Measurements from ENCODE around the gene COPB2.

Gene COPB2

DNA sequence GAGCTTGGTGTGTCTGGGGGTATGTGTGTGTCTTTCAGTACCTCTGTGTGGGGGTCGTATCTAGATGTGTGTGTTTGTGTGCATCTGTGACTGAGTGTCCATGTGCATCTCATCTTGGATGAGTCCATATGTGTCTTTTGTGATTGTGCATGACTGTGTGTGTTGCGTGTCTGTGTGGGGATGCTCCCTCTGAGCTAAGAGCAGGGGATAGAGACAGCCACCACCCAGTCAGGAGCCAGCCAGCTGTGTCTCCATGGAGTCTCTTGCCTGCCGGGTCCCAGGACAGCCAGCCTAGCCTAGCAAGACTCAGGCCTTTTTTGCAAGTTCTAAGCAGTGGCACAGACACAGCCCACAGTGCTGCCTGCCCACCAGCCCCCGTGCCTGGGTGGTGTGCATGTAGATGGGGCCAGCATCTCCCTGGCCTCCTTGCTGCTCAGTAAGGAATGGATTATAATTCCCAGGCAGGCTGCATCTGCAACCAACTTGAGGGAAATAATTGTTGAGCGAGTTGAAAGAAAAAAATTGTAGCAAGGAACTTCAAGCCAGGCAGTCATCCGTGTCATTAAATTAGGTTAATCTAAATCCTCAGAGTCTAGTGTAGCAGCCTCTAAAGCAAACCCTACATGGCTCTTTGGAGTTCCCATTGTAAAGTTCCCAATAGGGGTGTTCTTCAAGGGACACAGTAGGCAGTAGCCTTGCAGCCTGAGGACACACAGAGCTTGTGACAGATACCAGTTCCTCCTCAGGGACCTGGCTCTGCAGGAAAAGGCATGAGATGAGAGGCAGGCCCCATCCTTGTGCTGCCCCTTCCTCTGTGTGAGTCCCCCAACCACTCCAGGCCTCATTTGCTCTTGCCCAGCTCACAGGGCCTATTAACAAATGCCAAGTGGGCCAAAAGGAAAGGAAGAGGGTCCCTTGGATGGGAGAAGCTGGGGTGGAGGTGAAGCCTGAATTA, 81.6 kb downstream of the COPB2 start:
- no peak for DNase-seq (ENCODE audit: low spot score)

Data from CD4-positive, alpha-beta T cell treated with Interleukin-2 at 100 ng/mL for 4 hours (primary cell).